ENCODE results near the gene SNRPF.
"Not testable (repeated sequence)": the region's sequence is repeated elsewhere in the genome, so short reads cannot be mapped to it uniquely, and the experiment has no call there.

Gene SNRPF

GRCh38 chr12:95858451-95859343 is at the start of gene SNRPF:
Gene SNRPF (plus strand): TSS chr12:95858952. CDS start chr12:95859074, 122 bp downstream.
- DNase-seq (ENCODE audit: low read depth, low spot score): peak; percentile 88

GRCh38 chr12:95809000-95809680 is 49.6 kb upstream of the SNRPF start:
- DNase-seq (ENCODE audit: low read depth, low spot score): no peak

- no peak for DNase-seq (ENCODE audit: low read depth, low spot score)
These were observed 48.3 kb upstream of the SNRPF start for GRCh38 chr12:95810411-95810810.

GRCh38 chr12:95812155-95812554 is 46.6 kb upstream of the SNRPF start:
- not testable (repeated sequence) for DNase-seq (ENCODE audit: low read depth, low spot score)

- no peak for DNase-seq (ENCODE audit: low read depth, low spot score)
These were observed 43.0 kb upstream of the SNRPF start for GRCh38 chr12:95815632-95816212.

GRCh38 chr12:95820096-95820703 is 38.6 kb upstream of the SNRPF start:
- DNase-seq (ENCODE audit: low read depth, low spot score): no peak

GRCh38 chr12:95829395-95829794 is 29.4 kb upstream of the SNRPF start:
- no peak for DNase-seq (ENCODE audit: low read depth, low spot score)

GRCh38 chr12:95830335-95831089 is 28.2 kb upstream of the SNRPF start:
- DNase-seq (ENCODE audit: low read depth, low spot score): no peak

- no peak for DNase-seq (ENCODE audit: low read depth, low spot score)
These were observed 24.2 kb upstream of the SNRPF start for GRCh38 chr12:95834572-95834971.

GRCh38 chr12:95836185-95836609 is 22.6 kb upstream of the SNRPF start:
- no peak for DNase-seq (ENCODE audit: low read depth, low spot score)

GRCh38 chr12:95836630-95837239 is 22.0 kb upstream of the SNRPF start:
- DNase-seq (ENCODE audit: low read depth, low spot score): no peak

GRCh38 chr12:95837240-95838038 is 21.3 kb upstream of the SNRPF start:
- no peak for DNase-seq (ENCODE audit: low read depth, low spot score)

GRCh38 chr12:95838125-95838524 is 20.6 kb upstream of the SNRPF start:
- no peak for DNase-seq (ENCODE audit: low read depth, low spot score)

- DNase-seq (ENCODE audit: low read depth, low spot score): not testable (repeated sequence)
These were observed 16.3 kb upstream of the SNRPF start for GRCh38 chr12:95842426-95842825.

GRCh38 chr12:95848575-95849388 is 10.0 kb upstream of the SNRPF start:
- DNase-seq (ENCODE audit: low read depth, low spot score): no peak

GRCh38 chr12:95851606-95852005 is 7.1 kb upstream of the SNRPF start:
- no peak for DNase-seq (ENCODE audit: low read depth, low spot score)

GRCh38 chr12:95852133-95852532 is 6.6 kb upstream of the SNRPF start:
- no peak for DNase-seq (ENCODE audit: low read depth, low spot score)

- no peak for DNase-seq (ENCODE audit: low read depth, low spot score)
These were observed 1.6 kb upstream of the SNRPF start for GRCh38 chr12:95857156-95857555.

- DNase-seq (ENCODE audit: low read depth, low spot score): no peak
These were observed 953 bp upstream of the SNRPF start for GRCh38 chr12:95857799-95858198.
